Activated T-helper 2 cell treated with anti-CD3 and anti-CD28 coated beads, Interferon-gamma antibody, Interleukin-2, Interleukin-4, amounts not matched to agents 10 μg/mL and 5 μg/mL and 100 μg/mL, durations not matched to agents 14 hours and 24 hours and 36 hours (primary cell): Measurements from ENCODE around the gene SLCO2B1. TPM values are rescaled to one million over a fixed set of nuclear protein-coding genes. Genes with fewer than 3 reads are reported as not detected.

Source experiments
- DNase-seq: peaks from one replicate; pipeline ENCODE4 v3.0.0; 2021; ENCODE audit warnings: low spot score
- H3K27ac Mint-ChIP-seq: one replicate; pipeline ENCODE4 v1.8.0; 2021; ENCODE audit warnings: mixed read lengths
- H3K27me3 Mint-ChIP-seq: one replicate; pipeline ENCODE4 v1.8.0; 2021; ENCODE audit warnings: low read depth, mixed read lengths
- H3K36me3 Mint-ChIP-seq: one replicate; pipeline ENCODE4 v1.8.0; 2021; ENCODE audit warnings: low read depth, mixed read lengths
- H3K4me1 Mint-ChIP-seq: one replicate; pipeline ENCODE4 v1.8.0; 2021; ENCODE audit warnings: low read depth, mixed read lengths
- H3K4me3 Mint-ChIP-seq: one replicate; pipeline ENCODE4 v1.8.0; 2021; ENCODE audit warnings: low read depth, mild to moderate bottlenecking, moderate library complexity, mixed read lengths
- H3K9me3 Mint-ChIP-seq: one replicate; pipeline ENCODE4 v1.8.0; 2021; ENCODE audit warnings: mixed read lengths
- intact Hi-C: fragments of 100-400 bp; cut with micrococcal nuclease; formaldehyde crosslinking; loops from one replicate; pipeline ENCODE4 v1.15.1; 2023
- total RNA-seq: library from RNA; stranded (reverse); gene quantifications from 2 replicates; pipeline ENCODE4 v1.2.3, GENCODE V29; 2022

The SLCO2B1 gene
- total RNA-seq, 1 donor from 2014 or later, result not detected

DNA sequence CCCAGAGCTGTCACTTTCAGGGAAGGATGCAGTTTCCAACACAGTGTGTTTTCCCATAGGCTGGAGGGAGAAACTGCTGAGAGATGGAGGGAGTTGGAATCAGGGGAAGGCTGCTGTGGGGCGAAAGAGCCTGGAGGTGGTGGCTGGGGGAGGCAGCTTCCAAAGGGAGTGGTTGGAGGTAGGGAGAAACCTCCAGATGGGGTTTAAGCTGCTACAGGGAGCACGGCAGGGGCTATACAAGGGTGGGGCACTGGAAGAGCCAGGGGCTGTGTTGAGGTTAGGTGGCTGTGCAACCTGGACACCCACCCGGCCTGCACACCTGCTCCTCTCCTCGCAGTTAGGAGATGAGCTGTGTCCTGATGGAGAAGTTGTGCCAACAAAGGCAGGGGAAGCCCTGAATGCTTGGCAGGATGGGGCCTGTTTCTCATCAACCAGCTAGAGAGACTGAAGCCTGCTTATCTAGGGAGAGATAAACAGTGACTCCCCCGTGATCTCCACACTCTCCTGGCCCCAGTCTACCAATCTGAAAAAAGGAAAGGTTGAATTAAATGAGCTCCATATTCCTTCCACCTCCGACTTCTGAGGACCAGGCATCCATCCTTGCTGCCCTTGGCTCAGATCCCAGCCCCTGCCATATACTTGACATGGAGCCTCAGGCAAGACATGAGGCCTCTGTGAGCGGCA lies 3.6 kb upstream of the SLCO2B1 start:
- no peaks in the 10 kb centered on the region for H3K9me3 Mint-ChIP-seq
- no peaks in the 10 kb centered on the region for H3K36me3 Mint-ChIP-seq
- H3K27me3 Mint-ChIP-seq, result peaks cover 20% of the 10 kb centered on the region
- no peak overlapping the region for H3K4me3 Mint-ChIP-seq
- H3K4me1 Mint-ChIP-seq, result peaks cover 25% of the 10 kb centered on the region
- DNase-seq, result no peak
- intact Hi-C loops, result loop anchor here (10.0 kb wide), 1 partner anchor 387 kb away; no protein-coding TSS in a partner anchor
- no peak overlapping the region for H3K27ac Mint-ChIP-seq

DNA sequence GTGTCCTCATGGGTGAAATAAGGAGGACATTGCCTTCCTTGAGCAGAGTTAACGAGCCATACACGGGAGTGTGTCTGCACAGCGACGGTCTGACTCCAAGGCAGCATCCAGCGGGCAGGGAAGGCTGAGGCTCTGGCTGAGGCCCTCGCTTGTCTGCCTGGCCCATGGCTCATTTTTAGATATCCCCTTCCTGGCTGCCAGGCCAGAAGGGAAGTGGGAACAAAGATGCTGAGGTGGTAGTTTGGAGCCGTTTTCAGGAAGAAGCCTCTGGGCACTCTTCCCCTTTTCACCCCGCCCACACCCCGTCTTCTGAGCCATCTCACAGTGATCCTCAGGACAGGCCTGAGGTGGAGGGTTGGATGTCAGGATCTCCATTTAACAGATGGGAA lies 3.0 kb upstream of the SLCO2B1 start:
- Mint-ChIP-seq H3K9me3 (no peaks in the 10 kb centered on the region), H3K36me3 (no peaks in the 10 kb centered on the region), H3K27me3 (peaks cover 20% of the 10 kb centered on the region), H3K27ac (no peak overlapping the region), H3K4me1 (peaks cover 20% of the 10 kb centered on the region), H3K4me3 (no peak overlapping the region)
- no peak for DNase-seq
- intact Hi-C loops, result loop anchor here (10.0 kb wide), 1 partner anchor 387 kb away; no protein-coding TSS in a partner anchor

DNA sequence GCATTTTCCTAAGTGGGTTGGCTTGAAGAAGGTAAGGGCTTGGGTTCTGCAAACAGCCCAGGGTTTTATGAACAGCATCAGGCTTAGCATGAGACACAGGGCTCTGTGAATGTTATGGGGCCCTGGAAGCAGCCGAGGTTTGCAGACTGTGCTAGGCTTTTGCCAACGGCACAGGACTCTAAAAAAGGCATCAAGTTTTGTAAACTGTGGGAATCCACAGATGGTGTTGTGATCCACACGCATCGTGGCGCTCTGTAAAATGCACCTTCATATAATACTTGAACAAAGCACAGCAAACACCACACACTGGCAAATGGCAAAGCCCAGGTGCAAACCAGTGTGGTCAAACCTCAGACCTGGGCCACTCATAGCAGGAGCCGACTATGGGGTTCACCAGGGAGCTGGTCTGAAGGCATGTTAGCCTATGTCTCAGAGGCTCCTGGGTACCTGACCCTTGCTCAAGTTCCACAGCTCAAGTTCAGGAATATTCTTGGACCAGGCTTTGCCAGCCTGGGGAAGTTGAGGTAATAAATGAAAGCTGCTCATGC lies 2.4 kb upstream of the SLCO2B1 start:
- intact Hi-C loops, result loop anchor here (10.0 kb wide), 1 partner anchor 386 kb away; no protein-coding TSS in a partner anchor
- Mint-ChIP-seq H3K4me3 (no peak overlapping the region), H3K27ac (no peak overlapping the region), H3K9me3 (no peaks in the 10 kb centered on the region), H3K36me3 (no peaks in the 10 kb centered on the region), H3K27me3 (peaks cover 20% of the 10 kb centered on the region), H3K4me1 (peaks cover 17% of the 10 kb centered on the region)
- no peak for DNase-seq

DNA sequence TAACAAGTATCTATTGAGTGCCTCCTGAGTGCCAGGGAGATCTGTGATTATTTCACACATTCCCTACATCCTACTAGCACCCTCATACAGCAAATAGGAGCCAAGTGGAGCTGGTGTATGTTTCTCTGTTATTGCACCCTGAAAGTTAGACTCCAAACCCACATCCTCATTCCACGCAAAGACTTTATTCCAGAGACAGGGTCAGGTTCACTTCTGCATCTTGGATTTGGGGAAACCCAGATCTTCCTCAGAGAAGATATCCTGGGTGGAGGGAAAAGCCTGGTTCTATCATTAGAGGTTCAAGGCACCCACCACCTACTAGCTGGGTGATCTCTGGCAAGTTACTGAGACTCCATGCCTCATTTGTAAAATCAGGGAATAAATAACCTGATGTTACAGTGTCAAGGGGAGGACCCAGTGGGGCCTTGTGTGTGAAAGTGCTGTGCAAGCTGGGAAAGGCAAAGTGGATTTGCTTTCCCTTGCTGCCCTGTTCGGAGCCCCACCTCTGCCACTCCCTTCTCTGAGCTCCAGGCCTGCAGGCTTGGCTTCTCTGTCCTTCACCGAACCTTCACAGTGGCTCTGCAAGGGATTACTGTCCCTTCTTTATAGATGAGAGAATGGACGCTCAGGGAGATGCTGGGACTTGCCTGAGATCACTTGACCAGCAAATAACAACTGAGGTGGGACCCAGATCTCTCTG lies 991 bp upstream of the SLCO2B1 start:
- no peak for DNase-seq
- H3K27me3 Mint-ChIP-seq, result peaks cover 20% of the 10 kb centered on the region
- intact Hi-C loops, result loop anchor here (10.0 kb wide), 1 partner anchor 385 kb away; no protein-coding TSS in a partner anchor

DNA sequence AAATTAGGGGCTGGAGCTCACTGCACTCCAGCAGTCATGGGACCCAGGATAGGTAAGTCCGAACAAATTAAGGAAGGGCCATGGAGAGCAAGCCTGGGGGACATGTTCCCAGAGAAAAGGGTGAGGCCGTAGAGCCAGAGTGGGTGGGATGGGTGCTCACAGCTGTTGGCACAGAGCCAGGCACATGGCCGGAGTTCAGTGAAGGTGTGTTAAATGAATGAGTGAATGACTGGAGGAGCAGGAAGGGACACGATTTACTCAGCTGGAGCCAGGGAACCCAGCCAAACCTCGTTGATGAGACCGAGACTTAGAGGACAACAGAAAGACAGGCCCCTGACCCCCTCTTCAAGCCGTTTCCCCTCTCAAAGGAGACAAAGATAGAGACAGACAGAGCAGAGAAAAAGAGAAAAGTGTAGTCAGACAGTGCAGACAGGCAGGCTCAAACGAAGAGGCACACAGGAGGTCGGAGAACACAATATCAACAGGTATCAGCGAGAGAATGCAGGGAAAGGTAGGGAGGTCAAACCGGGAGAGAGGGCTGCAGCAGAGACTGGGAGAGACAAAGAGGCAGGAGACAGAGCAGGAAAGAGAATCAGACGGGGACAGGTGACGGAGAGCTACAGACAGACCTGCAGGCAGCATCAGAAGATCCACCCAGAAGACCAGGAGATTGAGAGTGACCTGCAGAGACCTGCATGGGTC lies 590 bp downstream of the SLCO2B1 start:
- H3K4me1 Mint-ChIP-seq, result peaks cover 7% of the 10 kb centered on the region

More for the DNA sequence above, 991 bp upstream of the SLCO2B1 start:
- Mint-ChIP-seq H3K9me3 (no peaks in the 10 kb centered on the region), H3K36me3 (no peaks in the 10 kb centered on the region), H3K4me1 (peaks cover 10% of the 10 kb centered on the region), H3K4me3 (no peak overlapping the region), H3K27ac (no peak overlapping the region)

DNA sequence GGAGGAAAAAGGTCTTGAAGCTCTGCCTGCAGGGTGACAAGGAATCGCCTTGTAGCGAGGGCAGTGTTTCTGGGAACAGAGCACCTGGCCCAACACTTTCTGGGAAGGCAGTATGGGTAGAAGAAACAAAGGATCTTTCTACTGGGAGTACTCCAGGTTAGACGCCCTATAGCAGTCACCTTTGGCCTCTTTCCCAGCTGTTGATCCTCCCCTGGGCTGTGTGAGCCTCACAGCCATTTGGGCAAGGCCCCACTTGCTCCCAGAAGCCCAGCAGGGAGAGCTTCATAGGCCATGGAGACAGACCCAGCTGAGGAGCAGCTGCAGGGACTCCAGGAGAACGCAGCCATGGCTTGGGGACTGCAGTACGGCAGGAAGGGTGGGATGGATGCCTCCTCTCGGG lies 1.2 kb downstream of the SLCO2B1 start:
- H3K4me1 Mint-ChIP-seq, result peaks cover 7% of the 10 kb centered on the region
- no peak for DNase-seq
- no peaks in the 10 kb centered on the region for H3K36me3 Mint-ChIP-seq
- H3K27me3 Mint-ChIP-seq, result peaks cover 14% of the 10 kb centered on the region
- H3K9me3 Mint-ChIP-seq, result no peaks in the 10 kb centered on the region
- H3K27ac Mint-ChIP-seq, result no peak overlapping the region
- H3K4me3 Mint-ChIP-seq, result no peak overlapping the region
- intact Hi-C loops, result no loop called here

More for the DNA sequence above, 590 bp downstream of the SLCO2B1 start:
- Mint-ChIP-seq H3K9me3 (no peaks in the 10 kb centered on the region), H3K36me3 (no peaks in the 10 kb centered on the region), H3K27ac (no peak overlapping the region), H3K27me3 (peaks cover 16% of the 10 kb centered on the region), H3K4me3 (no peak overlapping the region)
- DNase-seq, result no peak
- intact Hi-C loops, result no loop called here

DNA sequence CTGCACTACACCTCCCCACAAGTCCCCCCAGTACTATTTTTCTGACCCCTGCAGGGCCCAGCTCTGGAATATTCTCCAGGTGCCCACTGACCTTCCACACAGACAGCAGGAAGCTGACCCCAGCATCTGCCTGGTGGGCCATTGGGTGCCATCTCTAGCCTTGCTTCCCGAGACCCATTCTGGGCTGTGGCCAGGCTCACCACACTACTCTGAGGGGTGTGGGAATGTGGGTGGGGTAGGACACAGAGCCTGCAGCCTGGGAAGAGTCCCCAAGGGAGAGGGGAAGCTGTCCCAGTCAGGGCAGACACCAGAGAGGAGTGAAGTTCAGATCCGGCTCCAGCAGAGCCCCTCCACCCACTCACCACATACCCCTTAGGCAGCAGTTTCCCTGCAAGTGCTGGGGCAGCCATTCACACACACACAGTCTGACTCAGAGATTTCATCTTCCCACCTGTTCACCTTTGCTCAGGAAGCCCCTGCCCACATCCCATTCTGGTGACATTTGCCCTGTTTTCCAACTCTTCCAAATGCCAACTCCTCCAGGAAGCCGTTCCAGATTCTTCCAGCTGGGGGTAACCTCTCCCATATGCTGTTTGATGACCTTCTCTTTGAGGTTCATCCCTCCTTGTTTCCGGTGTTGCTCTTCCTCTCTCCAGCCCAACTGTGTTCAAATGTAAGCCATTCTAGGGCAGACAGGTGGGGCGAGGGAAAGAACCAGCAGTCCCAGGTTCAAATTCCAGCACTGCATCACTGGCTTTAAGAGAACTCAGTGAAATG lies 1.9 kb downstream of the SLCO2B1 start:
- Mint-ChIP-seq H3K4me3 (no peak overlapping the region), H3K9me3 (no peaks in the 10 kb centered on the region), H3K4me1 (peaks cover 7% of the 10 kb centered on the region), H3K27ac (no peak overlapping the region), H3K36me3 (no peaks in the 10 kb centered on the region), H3K27me3 (peaks cover 14% of the 10 kb centered on the region)
- intact Hi-C loops, result no loop called here
- no peak for DNase-seq

DNA sequence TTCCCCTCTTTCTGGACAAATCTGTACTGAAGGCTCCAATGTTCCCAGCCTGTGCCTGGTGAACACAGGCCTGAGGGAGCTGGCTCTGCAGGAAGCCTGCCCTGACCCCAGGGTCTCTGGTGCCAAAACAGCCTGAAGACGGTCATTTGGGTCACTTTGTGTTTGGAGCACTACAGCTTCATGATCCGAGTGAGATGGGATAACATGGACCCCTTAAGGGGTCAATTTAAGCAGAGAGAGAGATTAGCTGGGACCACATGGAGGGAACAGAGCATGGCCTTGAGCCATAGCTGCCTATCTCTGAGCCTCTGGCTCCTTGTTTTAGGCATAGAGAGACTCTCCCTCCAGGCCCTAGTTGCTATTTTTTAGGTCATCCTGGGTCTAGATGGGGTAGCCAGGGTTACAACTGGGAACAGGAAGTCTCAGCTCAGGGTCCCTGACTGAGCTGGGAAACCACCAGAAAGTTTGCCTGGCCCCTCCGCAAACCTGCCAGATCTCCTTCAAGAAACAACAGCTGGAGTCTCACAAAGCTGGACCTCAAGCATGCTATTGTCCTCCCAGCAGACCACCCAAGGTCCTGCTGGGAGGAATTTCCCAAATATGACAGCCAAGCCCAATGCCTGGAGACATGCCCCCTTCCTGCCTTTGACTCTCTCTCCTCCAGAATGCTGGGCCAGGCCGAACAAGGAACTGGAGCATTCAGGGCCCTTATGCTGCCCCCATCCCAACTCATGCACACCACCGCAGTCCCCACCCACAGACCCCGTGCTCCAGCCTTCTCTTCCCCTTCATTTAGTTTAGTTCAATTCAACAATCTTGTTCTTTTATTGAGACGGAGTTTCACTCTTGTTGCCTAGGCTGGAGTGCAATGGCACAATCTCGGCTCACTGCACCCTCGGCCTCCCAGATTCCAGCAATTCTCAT lies 4.0 kb downstream of the SLCO2B1 start:
- DNase-seq, result no peak
- no peak overlapping the region for H3K27ac Mint-ChIP-seq
- H3K36me3 Mint-ChIP-seq, result no peaks in the 10 kb centered on the region
- H3K27me3 Mint-ChIP-seq, result peaks cover 14% of the 10 kb centered on the region
- intact Hi-C loops, result no loop called here
- H3K9me3 Mint-ChIP-seq, result no peaks in the 10 kb centered on the region
- no peak overlapping the region for H3K4me3 Mint-ChIP-seq
- H3K4me1 Mint-ChIP-seq, result peaks cover 7% of the 10 kb centered on the region

DNA sequence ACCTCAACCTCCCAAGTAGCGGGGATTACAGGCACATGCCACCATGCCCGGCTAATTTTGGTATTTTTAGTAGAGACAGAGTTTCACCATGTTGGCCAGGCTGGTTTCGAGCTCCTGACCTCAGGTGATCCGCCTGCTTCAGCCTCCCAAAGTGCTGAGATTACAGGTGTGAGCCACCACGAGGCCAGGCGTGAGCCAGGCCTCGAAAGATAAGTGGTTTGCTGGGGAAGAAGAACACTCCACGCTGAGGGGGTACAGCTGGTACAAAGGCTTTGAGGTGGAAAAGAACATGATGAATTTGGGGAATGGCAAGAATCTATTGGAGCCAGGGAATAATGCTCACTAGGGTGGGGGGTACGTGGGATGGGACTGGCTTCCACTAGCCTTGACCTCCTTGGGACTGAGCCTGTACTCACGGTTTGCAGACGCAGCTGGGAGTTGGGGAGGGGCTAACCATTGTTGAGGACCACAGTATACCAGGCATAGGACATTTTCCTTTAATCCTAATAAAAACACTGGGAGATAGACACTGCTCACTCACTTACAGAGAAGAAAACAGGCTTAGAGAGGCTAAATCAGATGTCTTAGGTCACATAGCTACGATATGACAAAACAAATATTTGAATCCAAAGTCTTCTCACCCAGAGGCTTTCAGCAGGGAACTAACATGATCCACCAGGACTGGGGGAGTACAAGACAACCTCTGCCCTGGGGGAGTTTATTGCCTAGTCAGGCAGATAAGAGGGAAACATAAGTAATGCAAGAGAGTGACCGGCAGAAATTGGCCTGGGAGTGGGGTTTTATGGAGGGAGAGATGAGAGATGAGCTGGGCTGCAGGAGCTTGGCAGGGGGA lies 4.9 kb downstream of the SLCO2B1 start:
- Mint-ChIP-seq H3K4me3 (no peak overlapping the region), H3K36me3 (no peaks in the 10 kb centered on the region), H3K4me1 (peaks cover 3% of the 10 kb centered on the region), H3K27ac (no peak overlapping the region), H3K27me3 (peaks cover 11% of the 10 kb centered on the region), H3K9me3 (no peaks in the 10 kb centered on the region)
- no peak for DNase-seq
- intact Hi-C loops, result no loop called here

DNA sequence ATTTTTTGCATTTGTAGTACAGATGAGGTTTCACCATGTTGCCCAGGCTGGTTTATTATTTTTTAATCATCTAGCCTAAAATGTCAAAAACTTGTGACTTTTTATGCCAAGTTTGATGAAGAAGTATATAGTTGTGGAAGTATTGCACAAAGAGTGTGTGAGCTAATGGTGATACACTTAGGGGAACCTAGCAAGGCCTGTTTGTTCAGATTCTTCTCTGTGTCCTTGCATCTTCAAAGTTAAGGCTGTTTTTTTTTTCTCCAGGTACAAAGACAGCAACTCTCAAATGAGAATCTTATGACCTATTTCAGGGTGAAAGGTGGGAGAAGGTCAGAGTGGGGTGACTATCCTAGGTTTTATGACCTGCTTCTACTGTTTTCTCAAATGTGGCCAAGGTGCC lies 7.3 kb downstream of the SLCO2B1 start:
- Mint-ChIP-seq H3K36me3 (no peaks in the 10 kb centered on the region), H3K9me3 (no peaks in the 10 kb centered on the region), H3K4me3 (no peak overlapping the region), H3K4me1 (no peaks in the 10 kb centered on the region), H3K27ac (no peak overlapping the region), H3K27me3 (peaks cover 3% of the 10 kb centered on the region)
- DNase-seq, result no peak
- intact Hi-C loops, result no loop called here

DNA sequence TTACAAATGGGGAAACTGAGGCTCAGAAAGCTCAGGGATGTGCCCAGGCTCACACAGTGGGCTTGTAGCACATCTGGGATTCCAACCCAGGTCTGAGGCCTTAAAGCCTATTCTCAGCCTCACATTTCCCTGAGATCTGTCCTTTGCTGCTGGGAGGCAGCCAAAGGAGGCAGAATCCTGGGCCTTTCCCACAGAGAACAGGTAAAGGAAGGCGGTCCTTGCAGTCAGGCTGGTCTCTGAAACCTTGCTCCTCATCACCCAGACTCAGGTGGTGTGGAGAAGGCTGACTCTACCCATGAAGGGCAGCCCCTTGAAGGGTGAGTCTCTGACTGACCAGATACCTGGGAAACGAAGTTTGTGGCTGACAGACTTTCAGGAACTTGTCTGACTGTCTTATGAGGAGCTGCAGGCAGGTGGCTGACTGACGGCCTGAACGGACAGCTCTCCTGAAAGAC lies 7.8 kb downstream of the SLCO2B1 start:
- Mint-ChIP-seq H3K9me3 (no peaks in the 10 kb centered on the region), H3K4me1 (no peaks in the 10 kb centered on the region), H3K4me3 (no peak overlapping the region), H3K36me3 (no peaks in the 10 kb centered on the region), H3K27me3 (peaks cover 3% of the 10 kb centered on the region), H3K27ac (no peak overlapping the region)
- intact Hi-C loops, result no loop called here
- DNase-seq, result no peak
